Osteocyte (in vitro differentiated cells): ENCODE measurements around the gene TIAM2. TPM values are rescaled to one million over a fixed set of nuclear protein-coding genes. Genes with fewer than 3 reads are reported as not detected.

ENCODE experiments used
- DNase-seq: peaks from one replicate; pipeline ENCODE4 v3.0.0; 2021; ENCODE audit warnings: mixed read lengths; ENCODE audit not compliant: unreplicated experiment; ENCODE audit errors: extremely low spot score
- H3K27ac Mint-ChIP-seq: one replicate; pipeline ENCODE4 v1.8.0; 2021; ENCODE audit warnings: mild to moderate bottlenecking, mixed read lengths; ENCODE audit not compliant: unreplicated experiment
- H3K27me3 Mint-ChIP-seq: one replicate; pipeline ENCODE4 v1.8.0; 2021; ENCODE audit warnings: mixed read lengths; ENCODE audit not compliant: unreplicated experiment
- H3K36me3 Mint-ChIP-seq: one replicate; pipeline ENCODE4 v1.8.0; 2021; ENCODE audit warnings: mixed read lengths; ENCODE audit not compliant: unreplicated experiment
- H3K4me1 Mint-ChIP-seq: one replicate; pipeline ENCODE4 v1.8.0; 2021; ENCODE audit warnings: mixed read lengths; ENCODE audit not compliant: unreplicated experiment
- H3K4me3 Mint-ChIP-seq: one replicate; pipeline ENCODE4 v1.8.0; 2021; ENCODE audit warnings: mild to moderate bottlenecking, moderate library complexity, mixed read lengths; ENCODE audit not compliant: unreplicated experiment
- H3K9me3 Mint-ChIP-seq: one replicate; pipeline ENCODE4 v1.8.0; 2021; ENCODE audit warnings: mixed read lengths; ENCODE audit not compliant: unreplicated experiment
- total RNA-seq: library from RNA; stranded (reverse); gene quantifications from 2 replicates; pipeline ENCODE4 v1.2.1, GENCODE V29; 2021
- TF ChIP-seq, protein P1 (sequence below): fragments of 200-600 bp; sonication (generic); IDR thresholded peaks from 2 replicates; pipeline ENCODE4 v1.5.0; 2021; ENCODE audit warnings: antibody characterized with exemption, mild to moderate bottlenecking, moderate library complexity

The TIAM2 gene
- total RNA-seq, 1 donor from 2014 or later, result 11.2 TPM

DNA sequence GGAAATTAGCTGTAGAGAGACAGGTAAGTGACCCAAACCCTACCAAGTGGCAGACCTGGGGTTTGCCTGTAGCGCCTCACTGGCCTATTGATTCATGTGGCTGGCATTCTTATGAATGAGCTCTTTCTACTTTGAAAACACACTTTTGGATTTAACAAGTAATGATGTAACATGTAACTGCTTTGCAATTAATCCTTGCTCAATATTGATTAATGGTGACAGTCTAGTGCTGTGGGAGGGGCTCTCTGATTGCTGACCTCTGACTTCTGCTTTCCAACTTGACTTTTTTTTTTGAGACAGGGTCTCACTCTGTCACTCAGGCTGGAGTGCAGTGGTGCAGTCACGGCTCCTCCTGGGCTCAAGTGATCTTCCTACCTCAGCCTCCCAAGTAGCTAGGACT, 82.7 kb downstream of the TIAM2 start:
- no peak for DNase-seq
- no peak overlapping the region for H3K27ac Mint-ChIP-seq
- TF ChIP-seq, protein P1, sequence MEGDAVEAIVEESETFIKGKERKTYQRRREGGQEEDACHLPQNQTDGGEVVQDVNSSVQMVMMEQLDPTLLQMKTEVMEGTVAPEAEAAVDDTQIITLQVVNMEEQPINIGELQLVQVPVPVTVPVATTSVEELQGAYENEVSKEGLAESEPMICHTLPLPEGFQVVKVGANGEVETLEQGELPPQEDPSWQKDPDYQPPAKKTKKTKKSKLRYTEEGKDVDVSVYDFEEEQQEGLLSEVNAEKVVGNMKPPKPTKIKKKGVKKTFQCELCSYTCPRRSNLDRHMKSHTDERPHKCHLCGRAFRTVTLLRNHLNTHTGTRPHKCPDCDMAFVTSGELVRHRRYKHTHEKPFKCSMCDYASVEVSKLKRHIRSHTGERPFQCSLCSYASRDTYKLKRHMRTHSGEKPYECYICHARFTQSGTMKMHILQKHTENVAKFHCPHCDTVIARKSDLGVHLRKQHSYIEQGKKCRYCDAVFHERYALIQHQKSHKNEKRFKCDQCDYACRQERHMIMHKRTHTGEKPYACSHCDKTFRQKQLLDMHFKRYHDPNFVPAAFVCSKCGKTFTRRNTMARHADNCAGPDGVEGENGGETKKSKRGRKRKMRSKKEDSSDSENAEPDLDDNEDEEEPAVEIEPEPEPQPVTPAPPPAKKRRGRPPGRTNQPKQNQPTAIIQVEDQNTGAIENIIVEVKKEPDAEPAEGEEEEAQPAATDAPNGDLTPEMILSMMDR, result no peak
- no peaks in the 10 kb centered on the region for H3K27me3 Mint-ChIP-seq
- no peaks in the 10 kb centered on the region for H3K36me3 Mint-ChIP-seq
- H3K4me1 Mint-ChIP-seq, result peaks cover 6% of the 10 kb centered on the region
- H3K9me3 Mint-ChIP-seq, result no peaks in the 10 kb centered on the region
- no peak overlapping the region for H3K4me3 Mint-ChIP-seq

DNA sequence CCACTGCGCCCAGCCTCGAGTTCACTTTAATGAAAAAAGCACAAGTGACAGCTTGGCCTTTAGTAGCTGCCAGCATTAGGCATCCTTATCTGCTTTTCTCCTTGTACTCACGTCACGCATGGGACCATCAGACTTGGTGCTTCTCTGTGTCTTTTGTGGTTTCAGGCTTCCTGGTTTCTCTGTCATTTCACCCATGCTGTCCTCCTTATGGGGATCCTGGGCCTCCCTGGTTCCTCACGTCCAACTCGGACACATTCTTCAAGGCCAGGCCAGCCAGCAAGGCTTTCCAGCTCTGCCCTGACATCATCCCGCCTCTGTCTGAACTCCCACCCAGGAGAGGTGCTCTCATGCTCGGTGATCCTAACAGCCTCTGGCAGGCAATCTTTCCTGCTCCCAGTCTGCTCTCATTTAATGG, 83.2 kb downstream of the TIAM2 start:
- TF ChIP-seq, protein P1, result no peak
- DNase-seq, result no peak
- Mint-ChIP-seq H3K9me3 (no peaks in the 10 kb centered on the region), H3K27ac (no peak overlapping the region), H3K4me3 (no peak overlapping the region), H3K4me1 (peaks cover 6% of the 10 kb centered on the region), H3K27me3 (no peaks in the 10 kb centered on the region), H3K36me3 (no peaks in the 10 kb centered on the region)

DNA sequence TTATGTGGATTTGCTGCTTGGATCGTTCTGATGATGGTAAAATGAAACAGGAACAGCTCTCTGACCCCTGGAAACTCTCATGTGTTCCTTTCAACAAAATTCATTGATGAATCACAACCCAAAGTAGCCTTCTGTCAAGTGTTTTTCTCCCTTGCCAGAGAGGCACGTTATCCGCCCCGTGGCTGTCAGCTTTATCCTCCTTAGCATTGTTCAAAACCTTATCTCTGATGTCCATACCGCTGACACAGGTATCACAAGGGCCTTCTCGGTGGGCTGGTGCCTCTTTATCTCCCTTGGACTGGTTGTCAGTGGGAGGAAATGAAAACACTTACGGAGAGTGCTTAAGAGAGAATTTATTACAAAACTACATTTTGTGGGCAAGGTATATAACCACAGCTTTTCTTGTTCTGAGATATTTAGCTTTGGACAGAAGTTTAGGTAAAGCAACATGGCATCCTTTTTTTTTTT, 84.9 kb downstream of the TIAM2 start:
- Mint-ChIP-seq H3K27me3 (no peaks in the 10 kb centered on the region), H3K36me3 (no peaks in the 10 kb centered on the region), H3K4me3 (no peak overlapping the region), H3K9me3 (no peaks in the 10 kb centered on the region), H3K4me1 (peaks cover 10% of the 10 kb centered on the region), H3K27ac (peak overlapping the region; percentile 19)
- TF ChIP-seq, protein P1, result no peak
- no peak for DNase-seq

DNA sequence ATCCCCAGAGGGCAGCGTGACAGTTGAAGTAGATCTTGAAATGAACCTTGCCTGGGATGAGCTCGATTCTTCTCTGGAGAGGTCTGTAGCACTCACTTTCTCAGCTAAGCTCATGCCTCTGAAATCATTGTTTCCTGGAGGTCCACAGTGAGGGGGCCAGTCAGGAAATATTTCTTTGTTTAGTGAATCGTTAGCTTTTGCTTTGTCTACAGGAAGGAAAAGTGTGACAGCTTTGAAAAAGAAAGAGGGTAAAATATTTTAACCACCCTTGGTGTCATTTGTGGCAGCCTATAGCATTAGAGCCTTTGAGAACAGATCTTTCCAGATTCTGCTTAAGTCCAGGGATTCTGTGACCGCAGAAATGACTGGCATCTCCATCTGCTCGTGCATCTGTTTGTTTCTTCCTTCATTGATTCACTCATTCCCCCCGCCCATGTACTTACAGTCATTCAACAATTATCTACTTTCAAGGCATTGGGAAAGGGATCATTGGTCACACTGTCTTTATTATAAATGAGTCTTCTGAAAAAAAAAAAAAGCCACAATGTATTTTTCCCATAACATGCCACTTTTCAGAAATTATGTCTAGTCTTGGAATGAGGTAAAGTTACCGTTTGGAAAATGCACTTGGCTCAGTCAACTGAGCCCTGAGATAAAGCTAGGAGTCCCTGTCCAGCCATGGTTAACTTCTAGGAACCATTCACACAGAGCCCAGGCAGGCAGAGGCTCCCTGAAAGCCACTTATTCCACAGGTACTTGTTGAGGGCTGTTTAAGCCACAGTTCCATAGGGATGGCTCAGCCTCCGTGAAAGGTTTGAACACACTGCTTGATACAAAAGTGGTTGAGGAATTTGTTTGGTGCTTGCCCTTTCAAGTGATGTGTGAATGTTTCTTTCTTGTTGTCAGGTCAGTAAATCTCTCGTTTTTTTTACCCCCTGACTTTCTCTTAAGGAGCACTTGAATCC, 86.0 kb downstream of the TIAM2 start:
- Mint-ChIP-seq H3K4me1 (peaks cover 10% of the 10 kb centered on the region), H3K27ac (no peak overlapping the region), H3K27me3 (no peaks in the 10 kb centered on the region), H3K36me3 (no peaks in the 10 kb centered on the region), H3K4me3 (no peak overlapping the region), H3K9me3 (no peaks in the 10 kb centered on the region)
- TF ChIP-seq, protein P1, result no peak
- DNase-seq, result no peak

DNA sequence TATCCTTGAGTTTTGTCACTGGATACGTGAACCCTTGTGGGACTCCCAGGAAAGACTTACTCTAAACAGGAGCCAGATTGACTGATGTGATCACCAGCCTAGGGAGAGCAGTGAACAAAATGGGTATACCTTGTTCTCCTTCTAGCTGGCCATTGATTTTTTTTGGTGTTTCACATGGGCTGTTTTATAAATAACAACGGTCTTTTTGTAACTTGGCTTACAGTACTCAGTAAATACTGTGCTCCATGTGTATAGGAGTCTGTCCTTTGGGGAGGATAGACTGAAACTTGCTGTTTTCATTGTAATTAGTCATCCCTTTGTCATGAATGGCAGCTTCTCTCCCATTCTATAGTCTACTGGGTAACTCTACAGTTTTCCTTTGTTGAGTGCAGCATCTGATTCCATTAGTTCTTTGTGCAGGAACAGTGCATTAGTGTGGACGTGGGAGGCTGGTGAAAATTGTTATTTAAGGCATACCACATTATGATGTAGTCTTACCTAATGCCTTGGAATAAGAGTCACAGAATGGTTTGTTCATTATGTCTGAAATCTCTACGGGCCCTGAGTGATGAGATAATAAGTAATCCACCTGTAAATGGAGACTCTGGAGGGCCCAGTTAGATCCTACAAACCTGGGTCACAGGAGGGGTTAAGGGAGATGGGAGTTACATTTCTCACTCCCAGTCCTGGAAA, 89.5 kb downstream of the TIAM2 start:
- H3K36me3 Mint-ChIP-seq, result no peaks in the 10 kb centered on the region

More for the DNA sequence above, 89.5 kb downstream of the TIAM2 start:
- Mint-ChIP-seq H3K27ac (no peak overlapping the region), H3K4me3 (no peak overlapping the region), H3K9me3 (no peaks in the 10 kb centered on the region), H3K4me1 (peaks cover 10% of the 10 kb centered on the region), H3K27me3 (no peaks in the 10 kb centered on the region)
- no peak for DNase-seq
- TF ChIP-seq, protein P1, result no peak
